ENCODE data around the gene HES2. TPM values are rescaled to one million over a fixed set of nuclear protein-coding genes. Genes with fewer than 3 reads are reported as not detected.
A peak's percentile ranks its signal among the peaks of the same experiment; 100 is the strongest.

The HES2 gene
- total and polyA plus RNA-seq, 2 donors (not counting 1 experiment from before 2014, with no cell fraction given): 0.50 TPM; not detected in 1

DNA sequence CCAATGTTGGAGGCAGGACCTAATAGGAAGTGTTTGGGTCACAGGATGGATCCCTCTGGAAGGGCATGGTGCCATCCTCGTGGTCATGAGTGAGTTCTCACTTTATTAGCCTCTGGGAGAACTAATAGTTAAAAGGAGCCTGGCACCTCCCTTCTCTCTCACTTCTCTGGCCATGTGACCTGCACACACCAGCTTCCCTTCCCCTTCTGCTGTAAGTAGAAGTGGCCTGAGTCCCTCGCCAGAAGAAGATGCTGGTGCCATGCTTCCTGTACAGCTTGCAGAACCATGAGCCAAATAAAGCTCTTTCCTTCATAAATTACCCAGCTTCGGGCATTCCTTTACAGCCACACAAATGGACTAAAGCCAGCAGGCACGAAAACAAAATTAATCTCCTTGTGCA, 49.7 kb downstream of the HES2 start:
- no peak for DNase-seq (ENCODE audit: low read depth in 2 of 2)
- H3K4me1 ChIP-seq (ENCODE audit: control insufficient read depth, extremely low read depth, insufficient read depth, low read length): no peaks in the 10 kb centered on the region
- H3K27ac ChIP-seq (ENCODE audit: insufficient read depth, low read length): no peak overlapping the region
- TF ChIP-seq, protein P1, sequence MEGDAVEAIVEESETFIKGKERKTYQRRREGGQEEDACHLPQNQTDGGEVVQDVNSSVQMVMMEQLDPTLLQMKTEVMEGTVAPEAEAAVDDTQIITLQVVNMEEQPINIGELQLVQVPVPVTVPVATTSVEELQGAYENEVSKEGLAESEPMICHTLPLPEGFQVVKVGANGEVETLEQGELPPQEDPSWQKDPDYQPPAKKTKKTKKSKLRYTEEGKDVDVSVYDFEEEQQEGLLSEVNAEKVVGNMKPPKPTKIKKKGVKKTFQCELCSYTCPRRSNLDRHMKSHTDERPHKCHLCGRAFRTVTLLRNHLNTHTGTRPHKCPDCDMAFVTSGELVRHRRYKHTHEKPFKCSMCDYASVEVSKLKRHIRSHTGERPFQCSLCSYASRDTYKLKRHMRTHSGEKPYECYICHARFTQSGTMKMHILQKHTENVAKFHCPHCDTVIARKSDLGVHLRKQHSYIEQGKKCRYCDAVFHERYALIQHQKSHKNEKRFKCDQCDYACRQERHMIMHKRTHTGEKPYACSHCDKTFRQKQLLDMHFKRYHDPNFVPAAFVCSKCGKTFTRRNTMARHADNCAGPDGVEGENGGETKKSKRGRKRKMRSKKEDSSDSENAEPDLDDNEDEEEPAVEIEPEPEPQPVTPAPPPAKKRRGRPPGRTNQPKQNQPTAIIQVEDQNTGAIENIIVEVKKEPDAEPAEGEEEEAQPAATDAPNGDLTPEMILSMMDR (conservative IDR thresholded peaks at IDR 0.05 in 1 of 2, IDR thresholded peaks at IDR 0.05 in 1 of 2; ENCODE audit: low read depth in 1 of 2, low read length in 2 of 2): no peak
- TF ChIP-seq EZH2 (IDR thresholded peaks at IDR 0.05; ENCODE audit: low read length, missing control alignments): no peak
- no peaks in the 10 kb centered on the region for H3K27me3 ChIP-seq (ENCODE audit: control insufficient read depth, insufficient read depth, low read length)
- H2AFZ ChIP-seq (ENCODE audit: low read length): no peak overlapping the region
- H3K79me2 ChIP-seq (ENCODE audit: control insufficient read depth, insufficient read depth, low read length): no peaks in the 10 kb centered on the region
- H3K36me3 ChIP-seq (ENCODE audit: control insufficient read depth, insufficient read depth, low read length): no peaks in the 10 kb centered on the region
- H3K4me3 ChIP-seq (replicated peaks in 1 of 4; ENCODE audit: control extremely low read depth in 1 of 4, insufficient read depth in 1 of 4, low read depth in 3 of 4, low read length in 4 of 4): no peak overlapping the region
- no peak overlapping the region for H3K9ac ChIP-seq (ENCODE audit: insufficient read depth, low read length)
- no peak overlapping the region for H3K4me2 ChIP-seq (ENCODE audit: extremely low read depth, insufficient read depth, low read length)
- no peaks in the 10 kb centered on the region for H3K9me3 ChIP-seq (ENCODE audit: control insufficient read depth, insufficient read depth, low read depth, low read length)
- no peaks in the 10 kb centered on the region for H4K20me1 ChIP-seq (ENCODE audit: control insufficient read depth, extremely low read depth, insufficient read depth, low read length)

GRCh38 chr1:6367381-6368012, 52.2 kb downstream of the HES2 start:
- no peak overlapping the region for H3K4me3 ChIP-seq (replicated peaks in 1 of 4; ENCODE audit: control extremely low read depth in 1 of 4, insufficient read depth in 1 of 4, low read depth in 3 of 4, low read length in 4 of 4)
- H2AFZ ChIP-seq (ENCODE audit: low read length): no peak overlapping the region
- no peaks in the 10 kb centered on the region for H3K9me3 ChIP-seq (ENCODE audit: control insufficient read depth, insufficient read depth, low read depth, low read length)
- peak in 1 of 2 donors; percentile 35 for DNase-seq (ENCODE audit: low read depth in 2 of 2)
- H3K79me2 ChIP-seq (ENCODE audit: control insufficient read depth, insufficient read depth, low read length): no peaks in the 10 kb centered on the region
- no peaks in the 10 kb centered on the region for H3K27me3 ChIP-seq (ENCODE audit: control insufficient read depth, insufficient read depth, low read length)
- H3K36me3 ChIP-seq (ENCODE audit: control insufficient read depth, insufficient read depth, low read length): no peaks in the 10 kb centered on the region
- H3K4me1 ChIP-seq (ENCODE audit: control insufficient read depth, extremely low read depth, insufficient read depth, low read length): no peaks in the 10 kb centered on the region
- H3K4me2 ChIP-seq (ENCODE audit: extremely low read depth, insufficient read depth, low read length): no peak overlapping the region
- no peak overlapping the region for H3K27ac ChIP-seq (ENCODE audit: insufficient read depth, low read length)
- no peak overlapping the region for H3K9ac ChIP-seq (ENCODE audit: insufficient read depth, low read length)
- no peaks in the 10 kb centered on the region for H4K20me1 ChIP-seq (ENCODE audit: control insufficient read depth, extremely low read depth, insufficient read depth, low read length)
- TF ChIP-seq, protein P1 (conservative IDR thresholded peaks at IDR 0.05 in 1 of 2, IDR thresholded peaks at IDR 0.05 in 1 of 2; ENCODE audit: low read depth in 1 of 2, low read length in 2 of 2): no peak
- TF ChIP-seq EZH2 (IDR thresholded peaks at IDR 0.05; ENCODE audit: low read length, missing control alignments): no peak

DNA sequence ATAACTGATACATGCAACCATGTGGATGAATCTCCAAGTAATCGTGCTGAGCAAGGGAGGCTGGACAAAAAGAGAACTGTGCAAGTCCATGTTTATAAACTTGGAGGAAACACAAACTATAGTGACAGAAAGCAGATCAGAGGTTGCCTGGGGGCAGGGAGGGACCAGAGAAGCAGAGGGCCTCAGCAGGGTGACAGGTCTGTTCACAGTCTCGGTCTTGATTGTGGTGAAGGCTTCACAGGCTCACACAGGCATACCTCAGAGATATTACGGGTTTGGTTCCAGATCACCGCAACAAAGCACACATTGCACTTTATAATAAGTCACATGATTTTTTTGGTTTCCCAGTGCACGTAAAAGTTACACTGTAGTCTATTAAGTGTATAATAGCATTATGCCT, 54.7 kb downstream of the HES2 start:
- Histone ChIP-seq H3K79me2 (ENCODE audit: control insufficient read depth, insufficient read depth, low read length) (peaks cover 5% of the 10 kb centered on the region), H3K4me3 (replicated peaks in 1 of 4; ENCODE audit: control extremely low read depth in 1 of 4, insufficient read depth in 1 of 4, low read depth in 3 of 4, low read length in 4 of 4) (no peak overlapping the region), H3K36me3 (ENCODE audit: control insufficient read depth, insufficient read depth, low read length) (no peaks in the 10 kb centered on the region), H3K9ac (ENCODE audit: insufficient read depth, low read length) (no peak overlapping the region), H3K27me3 (ENCODE audit: control insufficient read depth, insufficient read depth, low read length) (no peaks in the 10 kb centered on the region), H4K20me1 (ENCODE audit: control insufficient read depth, extremely low read depth, insufficient read depth, low read length) (no peaks in the 10 kb centered on the region), H3K4me2 (ENCODE audit: extremely low read depth, insufficient read depth, low read length) (no peak overlapping the region), H3K9me3 (ENCODE audit: control insufficient read depth, insufficient read depth, low read depth, low read length) (no peaks in the 10 kb centered on the region), H3K27ac (ENCODE audit: insufficient read depth, low read length) (no peak overlapping the region), H3K4me1 (ENCODE audit: control insufficient read depth, extremely low read depth, insufficient read depth, low read length) (peaks cover 6% of the 10 kb centered on the region), H2AFZ (ENCODE audit: low read length) (no peak overlapping the region)
- TF ChIP-seq EZH2 (IDR thresholded peaks at IDR 0.05; ENCODE audit: low read length, missing control alignments): no peak
- TF ChIP-seq, protein P1 (conservative IDR thresholded peaks at IDR 0.05 in 1 of 2, IDR thresholded peaks at IDR 0.05 in 1 of 2; ENCODE audit: low read depth in 1 of 2, low read length in 2 of 2): no peak
- DNase-seq (ENCODE audit: low read depth in 2 of 2): no peak

Measured in fibroblast of lung (primary cell).